ENCODE results near the gene PKN1.

GRCh38 chr19:14517446-14517839 lies 84.3 kb downstream of the PKN1 start:
- TF ChIP-seq, protein P1, sequence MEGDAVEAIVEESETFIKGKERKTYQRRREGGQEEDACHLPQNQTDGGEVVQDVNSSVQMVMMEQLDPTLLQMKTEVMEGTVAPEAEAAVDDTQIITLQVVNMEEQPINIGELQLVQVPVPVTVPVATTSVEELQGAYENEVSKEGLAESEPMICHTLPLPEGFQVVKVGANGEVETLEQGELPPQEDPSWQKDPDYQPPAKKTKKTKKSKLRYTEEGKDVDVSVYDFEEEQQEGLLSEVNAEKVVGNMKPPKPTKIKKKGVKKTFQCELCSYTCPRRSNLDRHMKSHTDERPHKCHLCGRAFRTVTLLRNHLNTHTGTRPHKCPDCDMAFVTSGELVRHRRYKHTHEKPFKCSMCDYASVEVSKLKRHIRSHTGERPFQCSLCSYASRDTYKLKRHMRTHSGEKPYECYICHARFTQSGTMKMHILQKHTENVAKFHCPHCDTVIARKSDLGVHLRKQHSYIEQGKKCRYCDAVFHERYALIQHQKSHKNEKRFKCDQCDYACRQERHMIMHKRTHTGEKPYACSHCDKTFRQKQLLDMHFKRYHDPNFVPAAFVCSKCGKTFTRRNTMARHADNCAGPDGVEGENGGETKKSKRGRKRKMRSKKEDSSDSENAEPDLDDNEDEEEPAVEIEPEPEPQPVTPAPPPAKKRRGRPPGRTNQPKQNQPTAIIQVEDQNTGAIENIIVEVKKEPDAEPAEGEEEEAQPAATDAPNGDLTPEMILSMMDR (optimal IDR thresholded peaks at IDR 0.05 in 1 of 3, IDR thresholded peaks at IDR 0.05 in 1 of 3, conservative IDR thresholded peaks at IDR 0.05 in 1 of 3; ENCODE audit: extremely low read depth in 1 of 3, insufficient read depth in 2 of 3, low read length in 3 of 3) = no peak
- TF ChIP-seq EZH2 (IDR thresholded peaks at IDR 0.05; ENCODE audit: low read length) = no peak
